ENCODE results near the gene GIGYF1. TPM values are rescaled to one million over a fixed set of nuclear protein-coding genes. Genes with fewer than 3 reads are reported as not detected.

GIGYF1 gene
- total and polyA plus RNA-seq, 2 of the 13 experiments (the other 11 are each of a cell fraction or from before 2014, with no cell fraction given), result 7.6 to 16.1 TPM

DNA sequence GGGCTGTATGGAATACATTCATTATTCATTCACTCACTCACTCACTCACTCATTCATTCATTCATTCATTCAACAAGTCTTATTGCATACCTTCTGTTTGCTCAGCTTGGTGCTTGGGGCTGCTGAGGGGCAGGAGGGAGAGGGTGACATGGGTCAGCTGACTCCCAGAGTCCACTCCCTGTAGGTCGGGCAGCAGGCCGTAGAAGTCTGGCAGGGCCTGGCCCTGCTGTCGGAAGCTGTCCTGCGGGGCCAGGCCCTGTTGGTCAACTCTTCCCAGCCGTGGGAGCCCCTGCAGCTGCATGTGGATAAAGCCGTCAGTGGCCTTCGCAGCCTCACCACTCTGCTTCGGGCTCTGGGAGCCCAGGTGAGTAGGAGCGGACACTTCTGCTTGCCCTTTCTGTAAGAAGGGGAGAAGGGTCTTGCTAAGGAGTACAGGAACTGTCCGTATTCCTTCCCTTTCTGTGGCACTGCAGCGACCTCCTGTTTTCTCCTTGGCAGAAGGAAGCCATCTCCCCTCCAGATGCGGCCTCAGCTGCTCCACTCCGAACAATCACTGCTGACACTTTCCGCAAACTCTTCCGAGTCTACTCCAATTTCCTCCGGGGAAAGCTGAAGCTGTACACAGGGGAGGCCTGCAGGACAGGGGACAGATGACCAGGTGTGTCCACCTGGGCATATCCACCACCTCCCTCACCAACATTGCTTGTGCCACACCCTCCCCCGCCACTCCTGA, 28.6 kb upstream of the GIGYF1 start:
- BruUV-seq (replicated peaks), result no TSS peak
- peak overlapping the region; percentile 92 for H3K4me2 ChIP-seq (ENCODE audit: low read depth, low read length)
- CTCF ChIA-PET (ENCODE audit: low intra/inter-chr PET ratio, low total read pairs), result no interaction called here
- peaks cover 9% of the 10 kb centered on the region for H3K79me2 ChIP-seq (ENCODE audit: insufficient read depth, low read length)
- intact Hi-C loops (cut with micrococcal nuclease; ENCODE audit: unreplicated experiment), result no loop called here
- H3K9ac ChIP-seq (ENCODE audit: insufficient read depth, low read depth, low read length), result peak overlapping the region; percentile 30; the same call in 1 of the 2 replicates
- H3K36me3 ChIP-seq (replicated peaks in 1 of 2; ENCODE audit: control insufficient read depth in 1 of 2, insufficient read depth in 2 of 2, low read length in 2 of 2), result no peaks in the 10 kb centered on the region
- POLR2A ChIA-PET, result interaction anchor here (5.9 kb wide), 1 partner anchor 16 kb away, joined by 59 read pairs; the partner anchor contains the start of gene POP7
- ATAC-seq (no peak), FAIRE-seq (no peak), DNase-seq (ENCODE audit: low spot score) (no peak)
- H4K20me1 ChIP-seq (ENCODE audit: insufficient read depth, low read length), result no peaks in the 10 kb centered on the region
- in situ Hi-C loops (cut with HindIII; ENCODE audit: extremely low pct_ligation_motif_present, low pct_unique_long_range_greater_than_20kb), result no loop called here
- no peaks in the 10 kb centered on the region; a peak in 1 of 5 replicates for H3K27me3 ChIP-seq (ENCODE audit: control insufficient read depth in 1 of 2, insufficient read depth in 2 of 2, low read length in 2 of 2)
- no peak overlapping the region for H2AFZ ChIP-seq (ENCODE audit: low read length)
- peaks cover 91% of the 10 kb centered on the region for H3K4me1 ChIP-seq (ENCODE audit: insufficient read depth, low read length)
- peak overlapping the region in 2 of 3 experiments; percentile 6 to 46; a peak in 1 of 6 replicates for H3K4me3 ChIP-seq (replicated peaks in 1 of 3; ENCODE audit: insufficient read depth in 1 of 3, low read depth in 2 of 3, low read length in 3 of 3)
- peak overlapping the region; percentile 44 for H3K27ac ChIP-seq (ENCODE audit: extremely low read length, insufficient read depth, low read length)
- WGBS (ENCODE audit: low lambda C conversion rate), result 89% methylated on average over 13 of the region's 17 CpGs
- H3K9me3 ChIP-seq (ENCODE audit: low read length), result no peaks in the 10 kb centered on the region
- TF ChIP-seq, protein P1, sequence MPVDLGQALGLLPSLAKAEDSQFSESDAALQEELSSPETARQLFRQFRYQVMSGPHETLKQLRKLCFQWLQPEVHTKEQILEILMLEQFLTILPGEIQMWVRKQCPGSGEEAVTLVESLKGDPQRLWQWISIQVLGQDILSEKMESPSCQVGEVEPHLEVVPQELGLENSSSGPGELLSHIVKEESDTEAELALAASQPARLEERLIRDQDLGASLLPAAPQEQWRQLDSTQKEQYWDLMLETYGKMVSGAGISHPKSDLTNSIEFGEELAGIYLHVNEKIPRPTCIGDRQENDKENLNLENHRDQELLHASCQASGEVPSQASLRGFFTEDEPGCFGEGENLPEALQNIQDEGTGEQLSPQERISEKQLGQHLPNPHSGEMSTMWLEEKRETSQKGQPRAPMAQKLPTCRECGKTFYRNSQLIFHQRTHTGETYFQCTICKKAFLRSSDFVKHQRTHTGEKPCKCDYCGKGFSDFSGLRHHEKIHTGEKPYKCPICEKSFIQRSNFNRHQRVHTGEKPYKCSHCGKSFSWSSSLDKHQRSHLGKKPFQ (CRISPR knock-in tag; IDR thresholded peaks at IDR 0.05; ENCODE audit: insufficient replicate concordance), result no peak
- TF ChIP-seq JUN (CRISPR knock-in tag; IDR thresholded peaks at IDR 0.05) (no peak), ZNF350 (CRISPR knock-in tag; IDR thresholded peaks at IDR 0.05; ENCODE audit: borderline replicate concordance, low read depth) (no peak), HDAC1 (CRISPR knock-in tag; IDR thresholded peaks at IDR 0.05) (no peak), ZFP82 (CRISPR knock-in tag; IDR thresholded peaks at IDR 0.05; ENCODE audit: borderline replicate concordance) (no peak), ZFP91 (CRISPR knock-in tag; IDR thresholded peaks at IDR 0.05; ENCODE audit: borderline replicate concordance) (0 out of 2 replicates have a peak, but pooled peaks have one; percentile 6), ZBTB42 (CRISPR knock-in tag; IDR thresholded peaks at IDR 0.05) (no peak), ZFY (CRISPR knock-in tag; IDR thresholded peaks at IDR 0.05) (peak; percentile 16; the same call in 1 of the 2 replicates), RAD21 (CRISPR knock-in tag; IDR thresholded peaks at IDR 0.05) (no peak), HES4 (CRISPR knock-in tag; IDR thresholded peaks at IDR 0.05; ENCODE audit: borderline replicate concordance) (no peak), CCDC6 (CRISPR knock-in tag; IDR thresholded peaks at IDR 0.05) (no peak), ZNF598 (CRISPR knock-in tag; IDR thresholded peaks at IDR 0.05; ENCODE audit: borderline replicate concordance) (no peak), MED8 (CRISPR knock-in tag; IDR thresholded peaks at IDR 0.05; ENCODE audit: insufficient replicate concordance) (no peak), ZBTB49 (CRISPR knock-in tag; IDR thresholded peaks at IDR 0.05; ENCODE audit: borderline replicate concordance) (no peak), KLF13 (CRISPR knock-in tag; IDR thresholded peaks at IDR 0.05) (no peak), ZNF557 (CRISPR knock-in tag; IDR thresholded peaks at IDR 0.05) (no peak)
- TF ChIP-seq, protein P2, sequence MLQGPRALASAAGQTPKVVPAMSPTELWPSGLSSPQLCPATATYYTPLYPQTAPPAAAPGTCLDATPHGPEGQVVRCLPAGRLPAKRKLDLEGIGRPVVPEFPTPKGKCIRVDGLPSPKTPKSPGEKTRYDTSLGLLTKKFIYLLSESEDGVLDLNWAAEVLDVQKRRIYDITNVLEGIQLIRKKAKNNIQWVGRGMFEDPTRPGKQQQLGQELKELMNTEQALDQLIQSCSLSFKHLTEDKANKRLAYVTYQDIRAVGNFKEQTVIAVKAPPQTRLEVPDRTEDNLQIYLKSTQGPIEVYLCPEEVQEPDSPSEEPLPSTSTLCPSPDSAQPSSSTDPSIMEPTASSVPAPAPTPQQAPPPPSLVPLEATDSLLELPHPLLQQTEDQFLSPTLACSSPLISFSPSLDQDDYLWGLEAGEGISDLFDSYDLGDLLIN (CRISPR knock-in tag; IDR thresholded peaks at IDR 0.05; ENCODE audit: borderline replicate concordance), result peak; percentile 48; the same call in 1 of the 2 replicates

Data from HepG2 (cell line).